Measurements from ENCODE around the gene ATP2B2. TPM values are rescaled to one million over a fixed set of nuclear protein-coding genes. Genes with fewer than 3 reads are reported as not detected.

The ATP2B2 gene
- total RNA-seq, 4 donors from 2014 or later: 0.31 to 2.9 (median 1.8) TPM

DNA sequence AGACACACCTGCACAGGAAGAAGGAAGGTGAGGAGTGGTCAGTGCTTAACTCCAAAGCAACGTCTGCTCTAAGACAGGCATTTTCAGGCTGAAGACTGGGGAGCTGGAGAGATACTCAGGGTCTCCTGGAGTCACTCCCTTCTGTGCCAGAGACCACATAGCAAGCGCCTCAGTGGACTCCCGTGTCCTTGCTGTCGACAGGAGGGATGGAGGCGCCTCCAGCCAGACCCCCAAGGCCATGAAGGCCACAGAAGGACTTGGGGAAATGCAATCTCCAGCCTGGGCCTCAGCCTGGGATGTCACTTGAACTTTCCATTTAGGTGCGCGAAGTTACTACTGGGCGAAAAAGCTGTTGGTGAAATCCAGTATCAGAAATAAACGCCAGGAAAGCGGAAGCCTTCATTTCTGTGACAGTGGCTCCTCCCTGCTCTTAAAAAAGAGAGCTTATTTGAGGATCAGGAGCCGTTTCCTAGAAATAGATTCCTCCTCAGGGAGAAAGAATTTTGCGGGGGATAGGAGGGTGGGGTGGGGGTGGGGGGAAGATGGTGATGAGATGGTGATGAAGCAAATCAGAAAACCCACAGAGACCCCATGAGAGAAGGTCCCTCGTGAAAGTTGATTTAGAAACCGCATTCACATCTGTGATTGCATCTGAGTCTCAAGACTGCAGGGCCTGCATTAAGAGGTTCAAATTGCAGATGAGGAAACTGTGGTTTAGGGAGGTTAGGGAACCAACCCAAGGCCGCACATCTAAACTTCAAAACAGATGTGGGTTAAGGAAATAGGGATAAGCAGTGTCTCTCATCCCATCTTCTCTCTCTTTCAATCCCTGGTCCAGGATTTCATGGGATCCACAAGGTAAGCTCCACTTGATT is 78.8 kb downstream of the ATP2B2 start:
- intact Hi-C loops (cut with DNase I; ENCODE audit: low total_unique reads) (no loop called here), in situ Hi-C loops (cut with MboI; ENCODE audit: low sequenced_read_pairs in 4 of 4) (no loop called here)
- DNase-seq (no peak), ATAC-seq (peak in 1 of 2 donors; percentile 35)
- Histone ChIP-seq H3K36me3 (no peaks in the 10 kb centered on the region), H3K27me3 (no peaks in the 10 kb centered on the region), H3K27ac (peak overlapping the region; percentile 63 to 71 (median 66)), H3K9me3 (no peaks in the 10 kb centered on the region), H3K4me1 (peaks cover 14 to 31% of the 10 kb centered on the region in 2 donors), H3K4me3 (no peak overlapping the region)
- TF ChIP-seq, protein P1, sequence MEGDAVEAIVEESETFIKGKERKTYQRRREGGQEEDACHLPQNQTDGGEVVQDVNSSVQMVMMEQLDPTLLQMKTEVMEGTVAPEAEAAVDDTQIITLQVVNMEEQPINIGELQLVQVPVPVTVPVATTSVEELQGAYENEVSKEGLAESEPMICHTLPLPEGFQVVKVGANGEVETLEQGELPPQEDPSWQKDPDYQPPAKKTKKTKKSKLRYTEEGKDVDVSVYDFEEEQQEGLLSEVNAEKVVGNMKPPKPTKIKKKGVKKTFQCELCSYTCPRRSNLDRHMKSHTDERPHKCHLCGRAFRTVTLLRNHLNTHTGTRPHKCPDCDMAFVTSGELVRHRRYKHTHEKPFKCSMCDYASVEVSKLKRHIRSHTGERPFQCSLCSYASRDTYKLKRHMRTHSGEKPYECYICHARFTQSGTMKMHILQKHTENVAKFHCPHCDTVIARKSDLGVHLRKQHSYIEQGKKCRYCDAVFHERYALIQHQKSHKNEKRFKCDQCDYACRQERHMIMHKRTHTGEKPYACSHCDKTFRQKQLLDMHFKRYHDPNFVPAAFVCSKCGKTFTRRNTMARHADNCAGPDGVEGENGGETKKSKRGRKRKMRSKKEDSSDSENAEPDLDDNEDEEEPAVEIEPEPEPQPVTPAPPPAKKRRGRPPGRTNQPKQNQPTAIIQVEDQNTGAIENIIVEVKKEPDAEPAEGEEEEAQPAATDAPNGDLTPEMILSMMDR (IDR thresholded peaks at IDR 0.05 in 4 of 5, conservative IDR thresholded peaks at IDR 0.05 in 1 of 5): no peak
- no peak for TF ChIP-seq POLR2A (IDR thresholded peaks at IDR 0.05)

DNA sequence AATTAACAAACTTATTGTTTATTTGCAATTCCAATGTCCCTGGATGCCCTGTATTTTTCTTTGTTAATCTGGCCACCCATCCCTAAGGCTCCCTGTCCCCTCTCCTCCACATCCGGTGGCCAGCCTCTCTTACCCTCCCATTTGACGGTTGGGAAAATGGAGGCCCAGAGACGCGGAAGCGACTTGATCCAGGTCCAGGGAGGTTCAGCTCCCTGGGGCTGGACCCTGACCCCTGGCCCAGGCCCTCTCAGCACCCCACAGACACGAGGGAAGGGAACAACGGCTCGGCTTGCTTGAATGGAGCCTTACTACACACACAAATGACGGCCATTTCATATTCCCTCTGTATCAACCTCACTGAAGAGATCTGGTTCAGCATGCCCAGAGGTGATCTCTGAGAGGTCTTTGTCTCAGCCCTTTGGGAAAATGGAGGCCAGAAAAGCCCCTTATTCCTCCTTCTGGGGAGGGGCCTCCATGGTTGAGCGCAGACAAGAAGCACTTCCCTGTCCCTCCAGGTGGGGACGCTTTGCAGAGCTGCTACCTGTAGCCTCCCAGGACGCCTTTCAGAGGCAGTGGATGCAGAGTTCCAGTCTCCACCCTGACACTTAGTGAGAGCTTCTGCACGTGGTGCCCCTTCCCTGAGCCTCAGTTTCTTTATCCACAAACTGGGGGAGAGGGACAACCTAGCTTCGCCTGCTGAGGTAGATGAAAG is 82.1 kb downstream of the ATP2B2 start:
- peaks cover 5 to 14% of the 10 kb centered on the region in 2 donors for H3K4me1 ChIP-seq
- no peaks in the 10 kb centered on the region for H3K27me3 ChIP-seq

DNA sequence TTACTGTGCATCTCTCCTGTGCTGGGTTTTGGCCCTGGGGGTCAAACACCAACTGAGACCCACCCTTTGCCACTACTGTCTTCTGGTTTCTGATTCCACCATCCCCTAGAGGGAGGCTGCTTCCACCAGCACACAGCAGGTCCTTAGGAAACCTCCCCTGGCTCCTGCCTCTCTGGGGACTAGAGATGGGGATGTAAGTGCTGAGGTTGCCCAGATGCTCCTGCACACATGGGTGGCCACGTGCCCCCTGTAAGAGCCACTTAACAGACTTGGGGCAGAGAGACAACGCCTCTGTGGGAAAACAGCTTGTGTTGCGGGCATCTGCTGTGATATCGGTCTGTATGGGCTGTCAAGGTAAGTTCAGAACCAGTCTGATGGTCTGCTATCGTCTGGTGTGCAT is 83.4 kb downstream of the ATP2B2 start:
- Histone ChIP-seq H3K27ac (no peak overlapping the region), H3K36me3 (no peaks in the 10 kb centered on the region), H3K27me3 (no peaks in the 10 kb centered on the region), H3K4me3 (no peak overlapping the region), H3K4me1 (peaks cover 3 to 8% of the 10 kb centered on the region in 2 donors), H3K9me3 (no peaks in the 10 kb centered on the region)
- no peak for ATAC-seq
- intact Hi-C loops (cut with DNase I; ENCODE audit: low total_unique reads): no loop called here
- in situ Hi-C loops (cut with MboI; ENCODE audit: low sequenced_read_pairs in 4 of 4): no loop called here
- TF ChIP-seq, protein P1 (IDR thresholded peaks at IDR 0.05 in 4 of 5, conservative IDR thresholded peaks at IDR 0.05 in 1 of 5): no peak
- TF ChIP-seq POLR2A (IDR thresholded peaks at IDR 0.05): no peak
- DNase-seq: no peak

More for the DNA sequence above, 82.1 kb downstream of the ATP2B2 start:
- no peaks in the 10 kb centered on the region for H3K36me3 ChIP-seq
- ATAC-seq (no peak), DNase-seq (no peak)
- no peak overlapping the region for H3K27ac ChIP-seq
- H3K4me3 ChIP-seq: no peak overlapping the region
- intact Hi-C loops (cut with DNase I; ENCODE audit: low total_unique reads): no loop called here
- TF ChIP-seq, protein P1 (IDR thresholded peaks at IDR 0.05 in 4 of 5, conservative IDR thresholded peaks at IDR 0.05 in 1 of 5): no peak
- no peak for TF ChIP-seq POLR2A (IDR thresholded peaks at IDR 0.05)
- in situ Hi-C loops (cut with MboI; ENCODE audit: low sequenced_read_pairs in 4 of 4): no loop called here
- H3K9me3 ChIP-seq: no peaks in the 10 kb centered on the region

DNA sequence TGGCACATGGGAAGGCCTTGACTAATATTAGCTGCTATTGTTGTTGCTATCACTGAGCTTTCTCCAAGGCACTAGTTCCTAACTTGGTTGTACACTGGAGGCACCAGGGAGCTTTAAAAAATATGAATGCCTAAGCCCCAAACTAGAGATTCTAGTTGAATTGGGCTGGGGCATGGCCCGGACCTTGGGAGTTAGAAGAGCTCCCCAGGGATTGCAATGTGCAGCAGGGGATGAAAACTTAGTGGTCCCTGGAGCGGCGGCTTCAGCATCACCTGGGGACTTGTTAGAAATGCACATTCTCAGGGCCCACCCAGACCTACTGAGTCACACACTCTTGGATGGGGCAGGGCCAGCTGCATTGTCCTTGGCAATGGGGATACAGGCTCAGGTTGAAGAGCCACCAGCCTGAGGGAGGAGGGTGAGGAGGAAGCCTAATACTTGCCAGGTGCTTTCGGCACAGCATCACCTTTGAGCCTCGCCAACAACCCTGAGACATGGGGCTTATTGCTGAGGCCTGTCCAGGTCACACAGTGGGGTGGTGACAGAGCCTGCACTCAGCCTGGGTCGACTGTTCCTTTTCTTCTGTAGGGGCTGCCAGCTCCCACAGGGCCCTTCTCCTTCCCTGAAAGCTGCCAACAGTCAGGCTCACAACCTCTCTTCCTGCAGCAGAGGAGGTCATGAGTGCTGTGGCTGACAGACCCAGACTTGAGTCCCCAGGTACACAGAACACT is 84.5 kb downstream of the ATP2B2 start:
- no peak overlapping the region for H3K27ac ChIP-seq
- DNase-seq: no peak
- no peak for ATAC-seq
- TF ChIP-seq POLR2A (IDR thresholded peaks at IDR 0.05): no peak
- TF ChIP-seq, protein P1 (IDR thresholded peaks at IDR 0.05 in 4 of 5, conservative IDR thresholded peaks at IDR 0.05 in 1 of 5): no peak
- no peaks in the 10 kb centered on the region for H3K9me3 ChIP-seq
- H3K36me3 ChIP-seq: no peaks in the 10 kb centered on the region
- H3K4me1 ChIP-seq: peaks cover 2% of the 10 kb centered on the region in 2 donors
- H3K4me3 ChIP-seq: no peak overlapping the region
- H3K27me3 ChIP-seq: no peaks in the 10 kb centered on the region
- in situ Hi-C loops (cut with MboI; ENCODE audit: low sequenced_read_pairs in 4 of 4) (no loop called here), intact Hi-C loops (cut with DNase I; ENCODE audit: low total_unique reads) (no loop called here)
